Neural progenitor cell (in vitro differentiated cells): ENCODE data around the gene TNNC1. TPM values are rescaled to one million over a fixed set of nuclear protein-coding genes. Genes with fewer than 3 reads are reported as not detected.

Source experiments
- DNase-seq: peaks from one replicate; pipeline ENCODE4 v3.0.0-alpha.2; 2016; ENCODE audit warnings: low spot score
- H2AFZ ChIP-seq: fragments of 200-600 bp; sonication (generic); replicated peaks from 2 replicates; pipeline ENCODE4 v1.6.1; 2016; ENCODE audit warnings: antibody characterized with exemption
- H3F3A ChIP-seq: fragments of 200-600 bp; sonication (generic); 2 replicates; pipeline ENCODE4 v1.6.1; 2016; ENCODE audit warnings: antibody characterized with exemption, low read depth
- H3K27ac ChIP-seq: fragments of 200-600 bp; sonication (generic); 2 replicates; pipeline ENCODE4 v1.5.1; 2016; ENCODE audit warnings: mild to moderate bottlenecking
- H3K27me3 ChIP-seq: fragments of 200-600 bp; sonication (generic); 2 replicates; pipeline ENCODE4 v1.6.1; 2016; ENCODE audit warnings: mild to moderate bottlenecking, moderate library complexity
- H3K36me3 ChIP-seq: fragments of 200-600 bp; sonication (generic); 2 replicates; pipeline ENCODE4 v1.5.1; 2016
- H3K4me1 ChIP-seq: fragments of 200-600 bp; sonication (generic); 2 replicates; pipeline ENCODE4 v1.6.1; 2016; ENCODE audit warnings: mixed run types
- H3K4me2 ChIP-seq: fragments of 200-600 bp; sonication (generic); 2 replicates; pipeline ENCODE4 v1.6.1; 2016
- H3K4me3 ChIP-seq: fragments of 200-600 bp; sonication (generic); 2 replicates; pipeline ENCODE4 v1.5.1; 2016
- H3K79me2 ChIP-seq: fragments of 200-600 bp; sonication (generic); 2 replicates; pipeline ENCODE4 v1.6.1; 2016; ENCODE audit warnings: low read depth
- H3K9ac ChIP-seq: fragments of 200-600 bp; sonication (generic); 2 replicates; pipeline ENCODE4 v1.6.1; 2016
- H3K9me3 ChIP-seq: fragments of 200-600 bp; sonication (generic); 2 replicates; pipeline ENCODE4 v1.5.1; 2016; ENCODE audit warnings: low read depth
- H4K20me1 ChIP-seq: fragments of 200-600 bp; sonication (generic); 2 replicates; pipeline ENCODE4 v1.6.1; 2016; ENCODE audit warnings: low read depth
- H3K27ac Mint-ChIP-seq: 3 replicates; pipeline ENCODE4 v1.8.0; 2021; ENCODE audit warnings: mixed read lengths
- H3K27me3 Mint-ChIP-seq: 2 replicates; pipeline ENCODE4 v1.8.0; 2022; ENCODE audit warnings: low read depth, mild to moderate bottlenecking, inconsistent platforms, moderate library complexity, mixed read lengths; ENCODE audit not compliant: insufficient read depth
- H3K36me3 Mint-ChIP-seq: 3 replicates; pipeline ENCODE4 v1.8.0; 2021; ENCODE audit warnings: mixed read lengths
- H3K4me1 Mint-ChIP-seq: 3 replicates; pipeline ENCODE4 v1.8.0; 2021; ENCODE audit warnings: mixed read lengths
- H3K4me3 Mint-ChIP-seq: 3 replicates; pipeline ENCODE4 v1.8.0; 2021; ENCODE audit warnings: mild to moderate bottlenecking, moderate library complexity, mixed read lengths
- H3K9me3 Mint-ChIP-seq: 3 replicates; pipeline ENCODE4 v1.8.0; 2020; ENCODE audit warnings: mixed read lengths
- CTCF ChIP-seq: fragments of 200-600 bp; sonication (generic); IDR thresholded peaks from 2 replicates; pipeline ENCODE4 v1.5.1; 2017; ENCODE audit warnings: antibody characterized with exemption, mild to moderate bottlenecking
- EZH2 ChIP-seq: fragments of 200-600 bp; sonication (generic); IDR thresholded peaks from 2 replicates; pipeline ENCODE4 v1.6.1; 2017; ENCODE audit warnings: antibody characterized with exemption, mild to moderate bottlenecking, moderate library complexity
- EZH2phosphoT487 ChIP-seq: fragments of 200-600 bp; sonication (generic); IDR thresholded peaks from 2 replicates; pipeline ENCODE4 v1.6.1; 2017; ENCODE audit warnings: antibody characterized with exemption
- total RNA-seq: library from RNA; depleted of rRNA; stranded (reverse); fragments of >200 nt; gene quantifications from 2 replicates; pipeline ENCODE4 v1.2.3, GENCODE V29; 2015; ENCODE audit warnings: low replicate concordance

TNNC1 gene
- total RNA-seq, 1 donor from 2014 or later: 0.67 TPM

DNA sequence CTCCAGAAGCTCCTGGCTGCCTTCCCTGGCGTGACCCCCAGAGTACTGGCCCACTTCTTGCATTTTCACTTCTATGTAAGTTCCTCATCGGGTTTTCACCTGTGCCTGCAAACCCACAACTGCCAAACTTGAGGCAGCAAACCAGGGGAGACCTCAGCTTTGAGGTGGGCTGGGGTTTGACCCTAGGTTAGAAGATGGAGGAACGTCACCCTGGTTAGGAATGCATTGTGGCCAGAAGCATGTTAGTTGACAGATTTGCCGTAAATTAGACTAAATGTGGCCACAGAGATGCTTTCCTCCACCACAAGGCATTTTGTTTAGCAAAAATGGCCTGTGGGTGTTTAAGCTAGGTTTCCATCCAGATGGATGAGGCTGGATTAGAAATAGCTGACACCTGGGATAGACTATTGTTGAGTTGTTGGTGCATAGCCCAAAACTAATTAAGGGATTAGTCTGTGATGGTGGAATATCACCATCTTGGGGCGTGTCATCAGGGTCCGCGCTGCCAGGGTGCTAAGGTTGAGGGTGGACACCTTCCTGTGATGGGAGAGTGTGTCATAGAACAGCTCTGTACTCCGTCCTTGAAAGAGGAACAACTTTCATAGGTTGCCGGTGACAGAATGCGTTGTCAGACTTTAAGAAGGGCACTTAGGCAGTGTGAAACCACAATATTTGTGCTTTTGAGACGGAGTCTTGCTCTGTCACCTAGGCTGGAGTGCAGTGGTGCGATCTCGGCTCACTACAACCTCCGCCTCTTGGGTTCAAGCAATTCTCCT, 5.1 kb upstream of the TNNC1 start:
- no peaks in the 10 kb centered on the region for H3K9me3 Mint-ChIP-seq
- Histone ChIP-seq H3K4me3 (no peak overlapping the region), H3K79me2 (peaks cover 80% of the 10 kb centered on the region), H3K9ac (no peak overlapping the region), H3K27ac (no peak overlapping the region), H3K4me1 (peaks cover 18% of the 10 kb centered on the region), H3K36me3 (peaks cover 30% of the 10 kb centered on the region), H3K4me2 (no peak overlapping the region), H3K27me3 (no peaks in the 10 kb centered on the region), H4K20me1 (peaks cover 58% of the 10 kb centered on the region), H3F3A (peaks cover 28% of the 10 kb centered on the region), H2AFZ (no peak overlapping the region), H3K9me3 (no peaks in the 10 kb centered on the region)
- H3K27ac Mint-ChIP-seq: no peak overlapping the region
- DNase-seq: no peak
- H3K4me3 Mint-ChIP-seq: no peak overlapping the region
- H3K27me3 Mint-ChIP-seq: peaks cover 7% of the 10 kb centered on the region
- H3K4me1 Mint-ChIP-seq: peaks cover 27% of the 10 kb centered on the region
- H3K36me3 Mint-ChIP-seq: peaks cover 27% of the 10 kb centered on the region
- TF ChIP-seq EZH2: no peak
- no peak for TF ChIP-seq EZH2phosphoT487
- TF ChIP-seq CTCF: no peak

- no peak for DNase-seq
- H3K9me3 ChIP-seq: no peaks in the 10 kb centered on the region
- no peak overlapping the region for H3K27ac ChIP-seq
- no peaks in the 10 kb centered on the region for H3K9me3 Mint-ChIP-seq
- H3K27me3 Mint-ChIP-seq: peaks cover 11% of the 10 kb centered on the region
- no peak overlapping the region for H3K27ac Mint-ChIP-seq
- H3K4me2 ChIP-seq: no peak overlapping the region
- peaks cover 72% of the 10 kb centered on the region for H3K79me2 ChIP-seq
- H3K36me3 Mint-ChIP-seq: peaks cover 24% of the 10 kb centered on the region
- H4K20me1 ChIP-seq: peaks cover 54% of the 10 kb centered on the region
- H3K9ac ChIP-seq: no peak overlapping the region
- no peak overlapping the region for H2AFZ ChIP-seq
- peaks cover 28% of the 10 kb centered on the region for H3K36me3 ChIP-seq
- H3K4me1 Mint-ChIP-seq: peaks cover 33% of the 10 kb centered on the region
- H3K4me3 ChIP-seq: no peak overlapping the region
- no peaks in the 10 kb centered on the region for H3K27me3 ChIP-seq
- peaks cover 27% of the 10 kb centered on the region for H3F3A ChIP-seq
- H3K4me1 ChIP-seq: peaks cover 25% of the 10 kb centered on the region
- H3K4me3 Mint-ChIP-seq: peak overlapping the region; percentile 38
- TF ChIP-seq CTCF: no peak
- TF ChIP-seq EZH2phosphoT487: no peak
- TF ChIP-seq EZH2: no peak
Measured at GRCh38 chr3:52458031-52458760, 4.4 kb upstream of the TNNC1 start.

GRCh38 chr3:52456800-52457183, 3.0 kb upstream of the TNNC1 start:
- Histone ChIP-seq H4K20me1 (peaks cover 40% of the 10 kb centered on the region), H3F3A (peaks cover 23% of the 10 kb centered on the region), H3K27me3 (no peaks in the 10 kb centered on the region), H3K79me2 (peaks cover 58% of the 10 kb centered on the region), H3K9me3 (no peaks in the 10 kb centered on the region), H3K4me1 (peaks cover 32% of the 10 kb centered on the region), H3K4me2 (peak overlapping the region; percentile 99), H3K9ac (peak overlapping the region; percentile 83), H3K36me3 (peaks cover 23% of the 10 kb centered on the region), H3K27ac (peak overlapping the region; percentile 22), H3K4me3 (peak overlapping the region; percentile 80), H2AFZ (no peak overlapping the region)
- Mint-ChIP-seq H3K36me3 (peaks cover 15% of the 10 kb centered on the region), H3K4me3 (peak overlapping the region; percentile 97), H3K27me3 (peaks cover 11% of the 10 kb centered on the region), H3K27ac (peak overlapping the region; percentile 58), H3K9me3 (no peaks in the 10 kb centered on the region), H3K4me1 (peaks cover 33% of the 10 kb centered on the region)
- no peak for DNase-seq
- TF ChIP-seq EZH2 (no peak), CTCF (no peak), EZH2phosphoT487 (no peak)
